Choroid plexus epithelial cell (primary cell): Measurements from ENCODE around the gene BCL11B.

Experiments used
- DNase-seq: peaks from one replicate; pipeline ENCODE4 v3.0.0-alpha.2; 2010; ENCODE audit warnings: low read depth
- H3K4me3 ChIP-seq: 2 replicates; pipeline ENCODE4 v1.5.1; 2011; ENCODE audit warnings: low read depth, mild to moderate bottlenecking, control low read depth, low read length, moderate library complexity
- CTCF ChIP-seq: conservative IDR thresholded peaks from 2 replicates; pipeline ENCODE4 v1.5.1; 2011; ENCODE audit warnings: low read depth, mild to moderate bottlenecking, control low read depth, inconsistent platforms, low read length, moderate library complexity

Gene BCL11B

GRCh38 chr14:99271951-99272631, at the start of gene BCL11B:
Gene BCL11B, minus strand, starts transcription at chr14:99272197. Its CDS starts 979 bp downstream, at chr14:99271218.
- peak; percentile 65 for DNase-seq
- H3K4me3 ChIP-seq: peak within 1 kb of the TSS; percentile 41
- TF ChIP-seq CTCF: peak; percentile 59

- TF ChIP-seq CTCF: no peak
- no peak for DNase-seq
- H3K4me3 ChIP-seq: no peak overlapping the region
Measured at GRCh38 chr14:99321236-99321925, 49.4 kb upstream of the BCL11B start.

- no peak overlapping the region for H3K4me3 ChIP-seq
- no peak for TF ChIP-seq CTCF
- DNase-seq: no peak
Measured at GRCh38 chr14:99320621-99321235, 48.7 kb upstream of the BCL11B start.

- peak; percentile 64 for TF ChIP-seq CTCF
- no peak overlapping the region for H3K4me3 ChIP-seq
- DNase-seq: peak; percentile 10
Measured at GRCh38 chr14:99320105-99320572, 48.1 kb upstream of the BCL11B start.

GRCh38 chr14:99318959-99319295, 46.9 kb upstream of the BCL11B start:
- no peak for TF ChIP-seq CTCF
- no peak for DNase-seq
- H3K4me3 ChIP-seq: no peak overlapping the region

GRCh38 chr14:99318091-99318958, 46.3 kb upstream of the BCL11B start:
- no peak for DNase-seq
- H3K4me3 ChIP-seq: no peak overlapping the region
- no peak for TF ChIP-seq CTCF
